Heart left ventricle (tissue), 16 donors: ENCODE results near the gene CCDC32. TPM values are rescaled to one million over a fixed set of nuclear protein-coding genes. Genes with fewer than 3 reads are reported as not detected.
"Not testable (repeated sequence)": the region's sequence is repeated elsewhere in the genome, so short reads cannot be mapped to it uniquely, and the experiment has no call there.

Experiments
- ATAC-seq, 4 donors: fragments of 200-7000 bp; cut with Tn5 transposase; one replicate each; pipeline ENCODE4 v1.9.1; 2020 to 2022; ENCODE audit warnings: moderate library complexity in 4 of 4, mild to moderate bottlenecking in 3 of 4, moderate number of reproducible peaks in 1 of 4
- DNase-seq, 5 donors: peaks; one replicate each; pipeline ENCODE4 v3.0.0-alpha.2; 2020
- H3K27ac ChIP-seq, 12 donors: fragments of 200-600 bp; sonication (generic) in 4 of 12; one replicate each; pipeline versions ENCODE4 v1.5.0 to v1.8.0; 2016 to 2022; ENCODE audit warnings: mild to moderate bottlenecking in 2 of 12
- H3K27me3 ChIP-seq, 9 donors: fragments of 200-600 bp; sonication (generic) in 2 of 9; one replicate each; pipeline versions ENCODE4 v1.5.1 to v1.8.0; 2016 to 2022; ENCODE audit warnings: mild to moderate bottlenecking in 3 of 9
- H3K36me3 ChIP-seq, 9 donors: fragments of 200-600 bp; sonication (generic) in 2 of 9; one replicate each; pipeline versions ENCODE4 v1.5.0 to v1.8.0; 2018 to 2022; ENCODE audit warnings: mild to moderate bottlenecking in 2 of 9
- H3K4me1 ChIP-seq, 12 donors: fragments of 200-600 bp; sonication (generic) in 4 of 12; one replicate each; pipeline versions ENCODE4 v1.5.0 to v1.8.0; 2016 to 2022; ENCODE audit warnings: mild to moderate bottlenecking in 3 of 12
- H3K4me3 ChIP-seq, 12 donors: fragments of 200-600 bp; sonication (generic) in 4 of 12; one replicate each; pipeline versions ENCODE4 v1.5.0 to v1.8.0; 2017 to 2022; ENCODE audit warnings: mild to moderate bottlenecking in 9 of 12, moderate library complexity in 4 of 12
- H3K9me3 ChIP-seq, 12 donors: fragments of 200-600 bp; sonication (generic) in 4 of 12; one replicate each; pipeline versions ENCODE4 v1.5.0 to v1.8.0; 2016 to 2022; ENCODE audit warnings: mild to moderate bottlenecking in 1 of 12
- CTCF ChIP-seq, 12 donors: fragments of 200-600 bp; sonication (generic) in 4 of 12; IDR thresholded peaks; one replicate each; pipeline versions ENCODE4 v1.5.0 to v1.8.0; 2018 to 2022; ENCODE audit warnings: antibody characterized with exemption in 12 of 12, mild to moderate bottlenecking in 5 of 12
- POLR2A ChIP-seq, 2 donors: fragments of 450-650 bp; IDR thresholded peaks; one replicate each; pipeline ENCODE4 v1.6.1; 2017; ENCODE audit warnings: antibody characterized with exemption in 2 of 2, mild to moderate bottlenecking in 2 of 2, moderate library complexity in 2 of 2
- WGBS, 4 donors: extraction: QIAGEN DNeasy Blood & Tissue Kit in 2 of 4; methylation state at CpG; one replicate each; pipeline versions ENCODE4 v1.1.5 to v1.1.7; 2013 to 2018; 5-methylcytosine and 5-hydroxymethylcytosine counted together
- intact Hi-C, 10 donors: fragments of 100-400 bp; cut with DNase I; formaldehyde crosslinking; loops; one replicate each; pipeline versions ENCODE4 v1.11.1 to v1.14.2; 2022
- polyA plus RNA-seq, 2 donors: library from polyadenylated mRNA; stranded (reverse); fragments of 200-250 nt; gene quantifications; one replicate each; pipeline ENCODE4 v1.2.3, GENCODE V29; 2013
- total RNA-seq, 9 donors: library from RNA; depleted of rRNA in 2 of 9; stranded (reverse); fragments of >200 nt in 2 of 9; fragmentation: NEBNext Ultra II Directional in 3 of 9; extraction: Animal tissue kit (Norgen Biotek cat#: 25700) in 3 of 9; gene quantifications; one replicate each; pipeline versions ENCODE4 v1.1.0 to v1.2.4, GENCODE V29; 2016 to 2023
- donor health status: ischemic (EF 13 %, LVEDD 7.1; RV severe dilation, severe dysfunction).
- donor health status: healthy with polysubstance abuse.
- donor health status: DM: no; HTN: yes; CAD: no.
- donor health status: DM: no; HTN: no; CAD: no.
- donor health status: ischemic (EF 25% LVEDD 6.9; RV normal size, moderate dysfunction).
- donor health status: ischemic (EF 25% LVEDD 5.7; RV mildly dilated, moderate dysfunction).
- donor health status: healthy.
- donor health status: DM: yes; HTN: yes; CAD: no.
- donor health status: ischemic (EF 35%, LVEDD 5.7; RV mildly dilated, moderate dysfunction).
- donor health status: nonischemic (EF 11% LVEDD 7.7; RV severe dilation, severe dysfunction).
- donor health status: DM: yes; HTN: yes; CAD: no.
- donor health status: PGD.
- donor health status: ischemic (EF 29% LVEDD 5.4; RV normal size, mild dysfunction).
- donor health status: nonischemic (EF 23%, LVEDD 6.1; RV moderate dilation, normal function).

The CCDC32 gene
- total and polyA plus RNA-seq, 11 donors: 13.0 to 38.2 (median 25.4) TPM

- intact Hi-C loops: no loop called here
- peak in 1 of 4 donors; percentile 62 for ATAC-seq
- H3K4me1 ChIP-seq: no peaks in the 10 kb centered on the region
- H3K36me3 ChIP-seq: no peaks in the 10 kb centered on the region
- H3K4me3 ChIP-seq: peak overlapping the region in 10 of 12 donors; percentile 12 to 52 (median 40)
- H3K9me3 ChIP-seq: no peaks in the 10 kb centered on the region
- no peak for TF ChIP-seq POLR2A (IDR thresholded peaks at IDR 0.05)
- TF ChIP-seq CTCF (IDR thresholded peaks at IDR 0.05): no peak
- H3K27me3 ChIP-seq: no peaks in the 10 kb centered on the region
- WGBS, 4 donors: 66 to 80% (median 77%) methylated on average over 8 of the region's 8 CpGs
- DNase-seq: no peak
- no peak overlapping the region for H3K27ac ChIP-seq
Measured at GRCh38 chr15:40582726-40583246, 17.9 kb upstream of the CCDC32 start.

- H3K36me3 ChIP-seq, H3K4me3 ChIP-seq, H3K9me3 ChIP-seq, intact Hi-C loops, H3K27me3 ChIP-seq, H3K27ac ChIP-seq, DNase-seq, ATAC-seq, H3K4me1 ChIP-seq: not testable (repeated sequence)
- WGBS, 4 donors: 70 to 95% (median 80%) methylated on average over 2 of the region's 2 CpGs
Measured at GRCh38 chr15:40581796-40582195, 17.0 kb upstream of the CCDC32 start.

DNA sequence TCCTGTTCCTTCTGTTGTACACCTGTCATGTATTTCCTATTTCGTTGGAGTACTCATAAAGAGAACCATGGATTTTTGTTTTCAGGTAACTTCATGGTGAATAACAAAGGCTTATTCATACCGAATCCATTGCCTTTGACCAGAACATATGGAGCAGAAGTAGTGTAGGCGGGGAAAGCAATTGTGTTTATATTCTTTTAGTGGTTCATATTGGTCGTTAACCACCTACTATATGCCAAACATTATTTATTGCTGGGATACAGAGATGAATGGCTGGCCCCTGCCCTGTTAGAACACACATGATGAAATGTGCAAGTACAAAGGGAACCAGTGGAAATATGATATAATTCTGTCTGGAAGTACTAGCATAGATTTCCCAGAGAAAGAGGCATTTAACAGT, 14.1 kb upstream of the CCDC32 start:
- no peaks in the 10 kb centered on the region for H3K9me3 ChIP-seq
- DNase-seq (no peak), ATAC-seq (no peak)
- no peak overlapping the region for H3K27ac ChIP-seq
- H3K4me1 ChIP-seq: no peaks in the 10 kb centered on the region
- H3K27me3 ChIP-seq: no peaks in the 10 kb centered on the region
- H3K4me3 ChIP-seq: no peak overlapping the region
- intact Hi-C loops: no loop called here
- WGBS, 4 donors: 77 to 86% (median 78%) methylated on average over 4 of the region's 4 CpGs
- peaks cover 0 to 23% (median 10%) of the 10 kb centered on the region in 9 donors for H3K36me3 ChIP-seq
- TF ChIP-seq POLR2A (IDR thresholded peaks at IDR 0.05) (no peak), CTCF (IDR thresholded peaks at IDR 0.05) (no peak)

- ATAC-seq, intact Hi-C loops, H3K27me3 ChIP-seq, H3K4me3 ChIP-seq, DNase-seq, H3K4me1 ChIP-seq, H3K9me3 ChIP-seq, H3K27ac ChIP-seq: not testable (repeated sequence)
- 94 to 97% (median 97%) methylated on average over 5 of the region's 5 CpGs for WGBS, 4 donors
- peaks cover 0 to 41% (median 30%) of the 10 kb centered on the region in 9 donors for H3K36me3 ChIP-seq
Measured at GRCh38 chr15:40576914-40577313, 12.1 kb upstream of the CCDC32 start.

DNA sequence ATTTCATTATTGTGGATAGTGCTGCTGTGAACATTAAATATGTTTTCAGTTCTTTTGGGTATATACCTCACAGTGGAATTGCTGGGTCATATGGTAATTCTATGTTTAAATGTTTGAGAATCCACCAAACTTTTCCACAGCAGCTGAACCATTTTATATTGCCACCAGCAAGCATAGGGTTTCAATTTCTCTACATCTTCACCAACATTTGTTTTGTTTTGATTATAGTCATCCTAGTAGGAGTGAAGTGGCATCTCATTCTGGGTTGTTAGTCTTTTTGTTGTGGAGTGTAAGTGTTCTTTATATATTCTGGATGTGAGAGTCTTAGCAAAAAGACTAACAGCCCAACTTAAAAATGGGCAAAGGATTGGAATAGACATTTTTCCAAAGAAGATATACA, 10.3 kb upstream of the CCDC32 start:
- H3K27ac ChIP-seq: no peak overlapping the region
- H3K4me1 ChIP-seq: peaks cover 0 to 10% (median 7%) of the 10 kb centered on the region in 12 donors
- intact Hi-C loops: no loop called here
- DNase-seq (no peak), ATAC-seq (no peak)
- peaks cover 0 to 48% (median 37%) of the 10 kb centered on the region in 9 donors for H3K36me3 ChIP-seq
- H3K4me3 ChIP-seq: no peak overlapping the region
- no peaks in the 10 kb centered on the region for H3K27me3 ChIP-seq
- TF ChIP-seq CTCF (IDR thresholded peaks at IDR 0.05) (no peak), POLR2A (IDR thresholded peaks at IDR 0.05) (no peak)
- H3K9me3 ChIP-seq: no peaks in the 10 kb centered on the region
